T47D (cell line): ENCODE data around the gene AUNIP.

Experiments
- DNase-seq, 2 experiments: peaks; one replicate each; pipeline versions ENCODE4 v3.0.0 to v3.0.0-alpha.2; 2011 to 2012; ENCODE audit warnings: low read depth in 1 of 2, low spot score in 1 of 2
- JUND ChIP-seq: IDR thresholded peaks from 2 replicates; pipeline ENCODE4 v1.6.1; 2012; ENCODE audit warnings: low read depth
- in situ Hi-C: cut with HindIII; loops from 2 replicates; pipeline ENCODE4 v1.10.0; 2016; ENCODE audit warnings: low sequenced_read_pairs, low pct_unique_long_range_greater_than_20kb

AUNIP gene, protein sequence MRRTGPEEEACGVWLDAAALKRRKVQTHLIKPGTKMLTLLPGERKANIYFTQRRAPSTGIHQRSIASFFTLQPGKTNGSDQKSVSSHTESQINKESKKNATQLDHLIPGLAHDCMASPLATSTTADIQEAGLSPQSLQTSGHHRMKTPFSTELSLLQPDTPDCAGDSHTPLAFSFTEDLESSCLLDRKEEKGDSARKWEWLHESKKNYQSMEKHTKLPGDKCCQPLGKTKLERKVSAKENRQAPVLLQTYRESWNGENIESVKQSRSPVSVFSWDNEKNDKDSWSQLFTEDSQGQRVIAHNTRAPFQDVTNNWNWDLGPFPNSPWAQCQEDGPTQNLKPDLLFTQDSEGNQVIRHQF

DNA sequence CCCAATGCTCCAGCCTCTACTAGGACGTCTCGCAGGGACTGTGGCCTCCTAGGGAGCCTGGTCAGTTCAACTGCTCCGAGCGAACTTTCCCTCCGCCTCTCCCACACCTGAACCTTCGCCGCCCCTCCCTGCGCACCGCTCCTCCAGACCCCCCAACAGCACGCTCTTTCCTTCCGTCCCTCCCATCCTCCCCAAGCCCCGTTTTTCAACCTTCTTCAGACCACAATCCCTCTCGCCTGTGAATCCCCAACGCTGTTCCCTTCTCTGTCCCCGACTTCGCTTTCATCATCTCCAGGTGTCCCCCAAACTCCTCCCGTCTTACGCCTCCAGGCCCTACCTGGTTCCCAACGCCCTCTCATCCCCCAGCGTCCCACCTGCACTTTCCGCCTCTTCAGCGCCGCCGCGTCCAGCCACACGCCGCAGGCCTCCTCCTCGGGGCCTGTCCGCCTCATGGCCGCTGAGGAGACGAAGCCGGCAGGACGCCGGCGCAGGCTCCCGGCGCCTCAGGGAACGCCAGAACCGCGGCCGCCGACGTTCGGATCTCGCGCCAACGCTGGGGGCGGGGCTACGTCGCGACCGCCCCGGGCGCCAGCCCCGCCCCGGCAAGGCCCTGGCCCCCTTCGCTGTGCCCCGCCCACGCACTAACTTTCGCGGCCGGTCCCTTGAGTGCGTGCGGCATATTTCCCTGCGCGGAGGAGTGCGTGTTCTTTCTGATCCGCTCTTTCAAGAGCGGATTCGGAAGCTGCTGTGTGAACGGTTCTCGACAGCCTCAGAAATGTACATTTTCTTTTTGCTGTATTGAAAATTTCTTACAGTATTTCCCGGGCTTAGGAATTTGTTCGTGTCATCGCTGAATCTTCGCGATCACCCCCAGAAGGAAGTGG is at the start of gene AUNIP:
Gene AUNIP, minus strand, starts transcription at position 552 of the 884 bp plus-strand sequence. Its CDS starts 100 bp downstream, at position 452.
- DNase-seq = peak; percentile 46 to 87
- no peak for TF ChIP-seq JUND
- in situ Hi-C loops = no loop called here

- in situ Hi-C loops = no loop called here
- TF ChIP-seq JUND = no peak
- no peak for DNase-seq
These were observed 49.8 kb upstream of the AUNIP start for GRCh38 chr1:25909040-25909439.

- TF ChIP-seq JUND = no peak
- in situ Hi-C loops = no loop called here
- DNase-seq = no peak
These were observed 48.9 kb upstream of the AUNIP start for GRCh38 chr1:25908161-25908560.

GRCh38 chr1:25907601-25908000 is 48.3 kb upstream of the AUNIP start:
- DNase-seq = no peak
- in situ Hi-C loops = no loop called here
- TF ChIP-seq JUND = no peak

- peak in 1 of 2 experiments; percentile 42 for DNase-seq
- no peak for TF ChIP-seq JUND
- in situ Hi-C loops = no loop called here
These were observed 47.5 kb upstream of the AUNIP start for GRCh38 chr1:25906644-25907300.

- in situ Hi-C loops = no loop called here
- TF ChIP-seq JUND = no peak
- DNase-seq = peak; percentile 70 to 95
These were observed 46.7 kb upstream of the AUNIP start, which contains the start of gene STMN1 for GRCh38 chr1:25905680-25906643. Gene STMN1, minus strand, starts transcription at chr1:25906419. Its CDS starts 1,743 bp downstream, at chr1:25904676.

- in situ Hi-C loops = no loop called here
- DNase-seq = peak; percentile 65 to 94
- no peak for TF ChIP-seq JUND
These were observed 45.9 kb upstream of the AUNIP start for GRCh38 chr1:25904943-25905679.

DNA sequence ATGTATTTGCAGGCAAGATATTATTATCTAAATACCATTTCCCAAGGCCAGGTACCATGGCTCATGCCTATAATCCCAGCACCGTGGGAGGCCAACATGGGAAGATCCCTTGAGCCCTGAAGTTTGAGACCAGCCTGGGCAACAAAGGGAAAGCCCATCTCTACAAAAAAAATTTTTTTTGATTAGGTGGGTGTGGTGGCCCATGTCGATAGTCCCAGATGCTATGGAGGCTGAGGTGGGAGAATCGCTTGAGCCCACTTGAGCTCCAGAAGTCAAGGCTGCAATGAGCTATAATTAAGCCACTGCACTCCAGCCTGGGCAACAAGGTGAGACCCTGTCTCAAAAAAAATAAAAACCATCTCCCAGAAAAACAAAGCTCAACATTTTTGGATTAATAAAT is 44.7 kb upstream of the AUNIP start:
- in situ Hi-C loops = no loop called here

GRCh38 chr1:25902462-25902861 is 43.2 kb upstream of the AUNIP start:
- no peak for TF ChIP-seq JUND
- no peak for DNase-seq
- in situ Hi-C loops = no loop called here

More for the DNA sequence above, 44.7 kb upstream of the AUNIP start:
- DNase-seq = no peak
- no peak for TF ChIP-seq JUND

DNA sequence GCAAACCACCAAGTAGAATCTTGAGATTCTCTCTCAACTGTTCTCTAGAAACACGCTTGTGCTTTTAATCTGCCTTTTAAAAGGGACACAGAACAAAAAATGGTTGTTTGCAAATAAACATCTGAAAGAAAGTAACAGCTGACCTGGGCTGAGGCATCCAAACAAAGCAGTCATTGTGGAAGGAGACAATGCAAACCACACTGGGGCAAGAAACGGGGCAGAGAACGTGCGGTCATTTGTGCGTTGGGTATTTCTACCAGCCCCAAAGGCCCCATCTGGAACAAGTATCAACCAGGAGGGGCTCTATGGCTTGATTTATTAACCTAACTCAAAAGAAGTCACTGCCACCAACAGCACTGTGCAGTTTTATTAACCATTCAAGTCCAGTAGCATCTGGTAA is 41.0 kb upstream of the AUNIP start:
- in situ Hi-C loops = no loop called here
- no peak for DNase-seq
- no peak for TF ChIP-seq JUND

- no peak for TF ChIP-seq JUND
- no peak for DNase-seq
- in situ Hi-C loops = no loop called here
These were observed 40.5 kb upstream of the AUNIP start for GRCh38 chr1:25899792-25900191.
